ENCODE data around the gene GABRA4. TPM values are rescaled to one million over a fixed set of nuclear protein-coding genes. Genes with fewer than 3 reads are reported as not detected.

GABRA4 gene
- total RNA-seq, 4 donors from 2014 or later, result 0.02 TPM; not detected in 3

DNA sequence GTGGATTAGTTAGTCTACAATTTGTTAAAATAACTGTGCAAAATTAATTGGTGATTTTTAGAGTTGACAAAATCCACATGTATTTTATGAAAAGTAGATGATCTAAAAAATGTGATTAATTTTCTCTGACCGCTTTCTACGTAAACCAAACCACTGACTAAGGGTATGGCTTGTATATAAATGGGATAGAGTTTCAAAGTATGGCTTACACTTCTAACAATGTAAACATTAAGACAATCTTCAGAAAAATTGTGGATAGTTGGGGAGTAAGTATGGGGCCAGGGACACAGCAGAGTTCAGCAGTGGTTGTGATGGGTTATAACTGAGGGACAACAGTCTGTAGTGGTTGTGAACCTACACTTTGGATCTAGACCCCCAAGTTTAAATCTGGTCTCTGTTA lies 39.8 kb downstream of the GABRA4 start:
- no peak overlapping the region for H3K27ac ChIP-seq
- no peak for DNase-seq
- no peaks in the 10 kb centered on the region for H3K9me3 ChIP-seq
- H3K4me3 ChIP-seq, result no peak overlapping the region
- no peaks in the 10 kb centered on the region for H3K27me3 ChIP-seq
- in situ Hi-C loops (cut with MboI; ENCODE audit: low sequenced_read_pairs in 4 of 4) (no loop called here), intact Hi-C loops (cut with DNase I; ENCODE audit: low total_unique reads) (no loop called here)
- no peaks in the 10 kb centered on the region for H3K4me1 ChIP-seq
- no peak for ATAC-seq
- no peaks in the 10 kb centered on the region for H3K36me3 ChIP-seq
- no peak for TF ChIP-seq POLR2A (IDR thresholded peaks at IDR 0.05)
- TF ChIP-seq, protein P1, sequence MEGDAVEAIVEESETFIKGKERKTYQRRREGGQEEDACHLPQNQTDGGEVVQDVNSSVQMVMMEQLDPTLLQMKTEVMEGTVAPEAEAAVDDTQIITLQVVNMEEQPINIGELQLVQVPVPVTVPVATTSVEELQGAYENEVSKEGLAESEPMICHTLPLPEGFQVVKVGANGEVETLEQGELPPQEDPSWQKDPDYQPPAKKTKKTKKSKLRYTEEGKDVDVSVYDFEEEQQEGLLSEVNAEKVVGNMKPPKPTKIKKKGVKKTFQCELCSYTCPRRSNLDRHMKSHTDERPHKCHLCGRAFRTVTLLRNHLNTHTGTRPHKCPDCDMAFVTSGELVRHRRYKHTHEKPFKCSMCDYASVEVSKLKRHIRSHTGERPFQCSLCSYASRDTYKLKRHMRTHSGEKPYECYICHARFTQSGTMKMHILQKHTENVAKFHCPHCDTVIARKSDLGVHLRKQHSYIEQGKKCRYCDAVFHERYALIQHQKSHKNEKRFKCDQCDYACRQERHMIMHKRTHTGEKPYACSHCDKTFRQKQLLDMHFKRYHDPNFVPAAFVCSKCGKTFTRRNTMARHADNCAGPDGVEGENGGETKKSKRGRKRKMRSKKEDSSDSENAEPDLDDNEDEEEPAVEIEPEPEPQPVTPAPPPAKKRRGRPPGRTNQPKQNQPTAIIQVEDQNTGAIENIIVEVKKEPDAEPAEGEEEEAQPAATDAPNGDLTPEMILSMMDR (IDR thresholded peaks at IDR 0.05 in 4 of 5, conservative IDR thresholded peaks at IDR 0.05 in 1 of 5), result no peak

DNA sequence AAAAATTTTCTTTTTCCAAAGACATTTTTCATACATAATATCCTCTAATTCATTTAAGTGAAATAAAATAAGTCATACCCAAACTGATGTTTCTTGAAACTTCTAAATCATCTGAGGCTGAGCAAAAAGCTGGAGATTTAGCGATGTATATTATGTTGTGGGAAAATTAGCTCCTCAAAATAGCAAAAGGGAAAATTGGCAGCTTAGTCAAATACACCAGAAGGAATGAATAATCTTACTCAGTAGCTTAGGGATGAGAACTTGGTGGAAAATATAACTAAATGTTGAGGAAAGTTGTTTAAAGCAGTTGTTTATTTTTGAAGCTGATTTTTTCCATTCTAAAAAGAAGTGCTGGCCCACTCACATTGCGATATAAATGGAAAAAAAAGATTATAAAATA lies 40.9 kb downstream of the GABRA4 start:
- no peaks in the 10 kb centered on the region for H3K36me3 ChIP-seq
- ATAC-seq, result no peak
- H3K27ac ChIP-seq, result no peak overlapping the region
- no peaks in the 10 kb centered on the region for H3K4me1 ChIP-seq
- no peaks in the 10 kb centered on the region for H3K27me3 ChIP-seq
- DNase-seq, result no peak
- in situ Hi-C loops (cut with MboI; ENCODE audit: low sequenced_read_pairs in 4 of 4), result no loop called here
- no peaks in the 10 kb centered on the region for H3K9me3 ChIP-seq
- intact Hi-C loops (cut with DNase I; ENCODE audit: low total_unique reads), result no loop called here
- TF ChIP-seq, protein P1 (IDR thresholded peaks at IDR 0.05 in 4 of 5, conservative IDR thresholded peaks at IDR 0.05 in 1 of 5), result no peak
- TF ChIP-seq POLR2A (IDR thresholded peaks at IDR 0.05), result no peak
- H3K4me3 ChIP-seq, result no peak overlapping the region

DNA sequence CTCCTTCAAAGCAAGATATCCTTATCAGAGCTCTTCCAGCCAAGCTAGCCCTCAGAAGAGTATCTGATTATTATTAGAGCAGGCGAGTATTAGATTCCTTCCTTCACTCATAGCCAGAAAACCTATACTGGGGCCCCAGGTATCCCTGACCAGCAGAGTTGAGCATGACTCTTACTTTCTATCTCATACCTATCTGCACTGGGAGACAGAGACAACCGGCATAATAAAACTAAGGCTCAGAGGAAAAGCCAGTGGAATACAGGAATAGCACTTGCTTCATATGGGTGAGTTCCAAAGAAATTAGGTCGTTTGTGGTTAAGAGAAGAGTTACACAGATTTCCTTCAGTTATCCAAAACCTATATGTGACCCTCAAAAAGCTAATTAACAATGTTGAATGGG lies 42.6 kb downstream of the GABRA4 start:
- no peak for ATAC-seq

DNA sequence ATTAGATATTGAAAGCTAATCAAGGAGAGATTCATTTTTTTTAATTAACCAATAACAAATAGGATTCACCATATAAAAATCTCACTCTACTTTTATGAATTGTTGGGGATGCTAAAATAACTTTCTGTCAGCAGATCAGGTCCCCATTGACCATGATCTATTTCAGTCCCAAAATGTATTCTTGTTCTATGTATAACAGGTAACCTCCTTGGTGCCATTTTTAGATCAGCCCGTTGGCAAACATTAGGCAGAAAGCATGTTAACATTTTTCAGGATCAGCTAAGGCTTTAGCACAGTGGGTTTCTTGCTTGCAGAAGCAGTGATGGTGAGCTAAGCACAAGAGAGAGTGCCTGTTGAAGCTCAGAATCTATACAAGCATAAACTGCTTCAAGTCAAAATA lies 43.6 kb downstream of the GABRA4 start:
- H3K27ac ChIP-seq, result no peak overlapping the region
- intact Hi-C loops (cut with DNase I; ENCODE audit: low total_unique reads) (no loop called here), in situ Hi-C loops (cut with MboI; ENCODE audit: low sequenced_read_pairs in 4 of 4) (no loop called here)
- H3K4me1 ChIP-seq, result no peaks in the 10 kb centered on the region
- TF ChIP-seq, protein P1 (IDR thresholded peaks at IDR 0.05 in 4 of 5, conservative IDR thresholded peaks at IDR 0.05 in 1 of 5), result no peak
- no peak for TF ChIP-seq POLR2A (IDR thresholded peaks at IDR 0.05)
- DNase-seq (no peak), ATAC-seq (no peak)
- no peaks in the 10 kb centered on the region for H3K27me3 ChIP-seq
- H3K36me3 ChIP-seq, result no peaks in the 10 kb centered on the region
- no peaks in the 10 kb centered on the region for H3K9me3 ChIP-seq
- no peak overlapping the region for H3K4me3 ChIP-seq

More for the DNA sequence above, 42.6 kb downstream of the GABRA4 start:
- intact Hi-C loops (cut with DNase I; ENCODE audit: low total_unique reads), result no loop called here
- H3K9me3 ChIP-seq, result no peaks in the 10 kb centered on the region
- no peak for DNase-seq
- H3K27me3 ChIP-seq, result no peaks in the 10 kb centered on the region
- no peaks in the 10 kb centered on the region for H3K36me3 ChIP-seq
- no peak for TF ChIP-seq POLR2A (IDR thresholded peaks at IDR 0.05)
- TF ChIP-seq, protein P1 (IDR thresholded peaks at IDR 0.05 in 4 of 5, conservative IDR thresholded peaks at IDR 0.05 in 1 of 5), result no peak
- H3K27ac ChIP-seq, result no peak overlapping the region
- in situ Hi-C loops (cut with MboI; ENCODE audit: low sequenced_read_pairs in 4 of 4), result no loop called here
- H3K4me3 ChIP-seq, result no peak overlapping the region
- H3K4me1 ChIP-seq, result no peaks in the 10 kb centered on the region

DNA sequence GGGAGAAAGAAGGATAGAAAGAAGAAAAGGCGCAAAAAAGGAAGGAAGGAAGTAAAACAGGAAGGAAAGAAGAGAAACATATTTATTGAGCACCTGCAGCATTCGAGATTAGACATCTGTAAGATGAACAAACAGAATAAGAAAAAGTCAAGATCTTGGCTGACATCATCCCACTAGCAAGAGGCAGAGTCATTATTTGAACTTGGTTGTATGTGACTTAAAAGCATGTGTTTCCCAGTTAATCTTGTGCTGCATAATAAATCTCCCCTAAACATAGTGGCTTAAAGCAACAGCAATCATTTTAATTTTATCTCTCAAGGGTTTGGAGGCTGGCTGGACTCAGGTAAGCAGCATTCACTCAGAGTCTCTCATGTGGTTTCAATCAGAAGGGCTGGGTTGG lies 45.8 kb downstream of the GABRA4 start:
- ATAC-seq, result no peak
- Histone ChIP-seq H3K9me3 (no peaks in the 10 kb centered on the region), H3K36me3 (no peaks in the 10 kb centered on the region), H3K27me3 (no peaks in the 10 kb centered on the region), H3K4me3 (no peak overlapping the region), H3K4me1 (no peaks in the 10 kb centered on the region), H3K27ac (no peak overlapping the region)
- TF ChIP-seq POLR2A (IDR thresholded peaks at IDR 0.05), result no peak
- TF ChIP-seq, protein P1 (IDR thresholded peaks at IDR 0.05 in 4 of 5, conservative IDR thresholded peaks at IDR 0.05 in 1 of 5), result no peak
- intact Hi-C loops (cut with DNase I; ENCODE audit: low total_unique reads), result no loop called here
- no peak for DNase-seq
- in situ Hi-C loops (cut with MboI; ENCODE audit: low sequenced_read_pairs in 4 of 4), result no loop called here

Measured in gastrocnemius medialis (tissue), 4 donors.